Renal cortical epithelial cell (primary cell): ENCODE data around the gene ARL6IP1. TPM values are rescaled to one million over a fixed set of nuclear protein-coding genes. Genes with fewer than 3 reads are reported as not detected.
"Not testable (repeated sequence)": the region's sequence is repeated elsewhere in the genome, so short reads cannot be mapped to it uniquely, and the experiment has no call there.

ENCODE experiments used
- DNase-seq: peaks from one replicate; pipeline ENCODE4 v3.0.0-alpha.2; 2011; ENCODE audit warnings: low read depth
- total RNA-seq: library from RNA; depleted of rRNA; stranded (reverse); fragments of >200 nt; gene quantifications from 2 replicates; pipeline ENCODE4 v1.2.3, GENCODE V29; 2014

ARL6IP1 gene
- total RNA-seq, 1 donor from 2014 or later: 307 TPM

DNA sequence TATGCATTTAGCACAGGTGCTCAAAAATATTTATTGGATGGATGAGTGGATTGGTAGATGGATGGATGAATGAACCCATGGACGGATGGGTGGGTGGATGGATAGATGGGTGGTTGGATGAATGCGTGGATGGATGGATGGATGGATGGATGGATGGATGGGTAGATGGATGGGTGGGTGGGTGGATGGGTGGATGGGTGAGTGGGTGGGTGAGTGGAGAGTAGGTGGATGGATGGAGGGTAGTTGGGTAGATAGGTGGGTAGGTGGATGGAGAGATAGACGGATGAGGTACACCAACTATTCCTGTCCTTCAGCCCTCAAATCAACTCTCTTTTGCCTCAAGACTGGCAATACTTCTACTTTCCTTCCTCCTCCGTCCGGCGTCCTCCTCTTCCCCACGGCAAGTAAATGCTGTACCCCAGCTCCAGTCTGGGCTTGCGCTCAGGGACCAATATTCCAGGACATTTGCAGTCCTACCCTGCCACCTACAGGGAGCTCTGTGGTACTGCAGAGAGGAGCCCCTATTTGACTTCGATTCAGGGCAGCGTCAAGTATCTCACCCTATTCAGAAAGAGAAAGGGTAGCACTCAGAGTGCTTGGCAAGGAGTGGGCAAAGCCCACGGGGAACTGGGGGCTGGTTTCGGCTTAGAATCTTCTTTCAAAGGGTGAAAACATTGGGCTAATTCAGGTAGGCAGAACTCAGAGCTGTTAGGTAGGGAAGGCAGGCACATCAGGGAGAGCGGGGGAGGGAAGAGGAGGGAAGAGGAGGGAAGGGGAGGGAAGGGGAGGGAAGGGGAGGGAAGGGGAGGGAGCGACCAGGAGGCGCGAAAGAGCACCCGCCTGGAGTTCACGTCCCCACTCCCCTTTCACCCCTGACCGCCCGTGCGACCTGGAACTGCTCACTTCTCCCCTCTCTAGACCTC lies 41.5 kb downstream of the ARL6IP1 start:
- DNase-seq: not testable (repeated sequence)

DNA sequence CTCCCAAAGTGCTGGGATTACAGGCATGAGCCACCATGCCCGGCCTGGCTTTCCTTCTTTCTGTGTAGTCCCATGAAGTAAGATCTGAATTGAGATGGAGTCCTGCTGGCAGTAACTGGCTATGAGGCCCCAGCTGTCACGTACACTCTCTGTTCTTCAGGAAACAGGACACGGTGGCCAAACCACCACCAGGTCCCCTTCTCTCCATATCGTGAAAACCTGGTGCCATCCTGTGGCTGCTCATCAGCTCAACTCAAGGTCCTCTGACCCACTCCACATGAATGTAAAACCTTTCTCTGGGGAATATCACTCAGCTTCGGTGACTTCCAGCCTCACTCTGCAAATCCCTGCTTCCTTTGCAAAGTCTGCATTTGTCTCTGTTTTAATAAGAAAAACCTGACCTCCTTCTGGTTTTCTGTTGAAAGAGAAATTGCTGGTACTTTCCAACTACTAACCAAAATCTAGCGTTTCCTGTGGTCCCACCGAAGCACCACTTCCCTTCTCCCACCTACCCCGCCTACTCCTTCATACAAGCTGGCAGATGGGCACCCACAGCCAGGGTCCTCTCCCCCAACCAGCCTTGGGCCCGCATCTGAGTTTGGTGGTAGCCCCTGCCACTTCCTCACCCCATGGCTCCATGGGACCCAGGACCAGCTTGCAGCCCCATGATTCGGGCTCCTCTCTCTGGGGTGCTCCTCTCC lies 43.2 kb downstream of the ARL6IP1 start:
- not testable (repeated sequence) for DNase-seq

DNA sequence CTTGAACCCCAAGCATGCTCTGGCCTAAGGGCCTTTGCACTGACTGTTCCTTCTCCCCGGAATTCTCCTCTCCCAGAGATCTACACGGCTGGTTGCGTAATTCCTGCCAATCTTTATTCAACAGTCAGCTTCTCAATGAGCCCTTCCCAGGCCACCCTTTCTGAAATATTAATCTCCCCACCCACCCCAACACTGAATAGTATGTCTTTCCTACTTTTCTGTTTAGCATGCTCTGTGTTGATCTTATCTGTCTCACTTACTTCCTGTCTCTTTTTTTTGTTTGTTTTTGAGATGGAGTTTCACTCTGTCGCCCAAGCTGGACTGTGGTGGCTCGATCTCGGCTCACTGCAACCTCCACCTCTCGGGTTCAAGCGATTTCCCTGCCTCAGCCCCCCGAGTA lies 44.7 kb downstream of the ARL6IP1 start:
- DNase-seq: not testable (repeated sequence)

DNA sequence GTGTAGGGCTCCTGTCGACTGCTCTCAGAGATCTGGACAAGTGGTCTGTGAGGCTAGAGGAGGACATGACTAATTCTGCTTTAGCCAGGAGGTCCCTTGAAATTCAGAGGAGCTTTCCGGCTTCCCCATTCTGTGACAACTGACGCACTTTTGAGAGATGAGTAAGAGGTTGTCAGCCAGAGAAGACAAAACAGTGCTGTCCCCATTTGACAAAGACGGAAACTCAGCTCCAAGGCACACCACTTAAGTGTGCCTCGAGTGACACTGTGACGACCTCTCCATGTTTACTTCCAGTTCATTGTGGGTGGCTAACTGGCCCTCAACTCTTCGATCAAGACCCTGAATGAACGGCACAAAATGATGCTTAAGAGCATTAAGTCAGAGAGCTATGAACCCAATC lies 58.5 kb downstream of the ARL6IP1 start:
- DNase-seq: not testable (repeated sequence)

Other genes starting within 250 kb of the ARL6IP1 start
- 62.3 and 92.1 TPM in 2 replicates for gene NOMO2, start 239.5 kb downstream of the ARL6IP1 start, total RNA-seq
- gene RPS15A, start 11.2 kb downstream of the ARL6IP1 start, total RNA-seq: 1,257 and 2,534 TPM in 2 replicates
- 60.3 and 135 TPM in 2 replicates for gene SMG1, start 124.9 kb upstream of the ARL6IP1 start, total RNA-seq
- gene TMC7, start 182.4 kb upstream of the ARL6IP1 start, total RNA-seq: 0.87 and 1.1 TPM in 2 replicates